Smooth muscle cell (in vitro differentiated cells): ENCODE results near the gene FGD3. TPM values are rescaled to one million over a fixed set of nuclear protein-coding genes. Genes with fewer than 3 reads are reported as not detected.

Experiments used
- DNase-seq: peaks from one replicate; lab custom pipeline; 2025; ENCODE audit not compliant: unreplicated experiment; lab: John Stamatoyannopoulos, UW
- H2AFZ ChIP-seq: fragments of 200-600 bp; sonication (generic); 2 replicates; pipeline ENCODE4 v1.6.0; 2016; ENCODE audit warnings: antibody characterized with exemption, low read depth, mild to moderate bottlenecking
- H3F3A ChIP-seq: fragments of 200-600 bp; sonication (generic); 2 replicates; pipeline ENCODE4 v1.6.0; 2017; ENCODE audit warnings: antibody characterized with exemption, low read depth
- H3K27ac ChIP-seq: fragments of 200-600 bp; sonication (generic); 2 replicates; pipeline ENCODE4 v1.5.1; 2016; ENCODE audit warnings: low read depth, mild to moderate bottlenecking
- H3K27me3 ChIP-seq: fragments of 200-600 bp; sonication (generic); 2 replicates; pipeline ENCODE4 v1.6.1; 2016; ENCODE audit warnings: low read depth, mild to moderate bottlenecking
- H3K36me3 ChIP-seq: fragments of 200-600 bp; sonication (generic); 2 replicates; pipeline ENCODE4 v1.5.1; 2016; ENCODE audit warnings: low read depth
- H3K4me1 ChIP-seq: fragments of 200-600 bp; sonication (generic); 2 replicates; pipeline ENCODE4 v1.5.1; 2016; ENCODE audit warnings: low read depth
- H3K4me2 ChIP-seq: fragments of 200-600 bp; sonication (generic); 2 replicates; pipeline ENCODE4 v1.6.0; 2016; ENCODE audit warnings: mild to moderate bottlenecking
- H3K4me3 ChIP-seq: fragments of 200-600 bp; sonication (generic); 2 replicates; pipeline ENCODE4 v1.5.1; 2016; ENCODE audit warnings: mild to moderate bottlenecking
- H3K79me2 ChIP-seq: fragments of 200-600 bp; sonication (generic); 2 replicates; pipeline ENCODE4 v1.6.0; 2016; ENCODE audit warnings: low read depth, mild to moderate bottlenecking
- H3K9ac ChIP-seq: fragments of 200-600 bp; sonication (generic); 2 replicates; pipeline ENCODE4 v1.6.0; 2016; ENCODE audit warnings: low read depth
- H3K9me3 ChIP-seq: fragments of 200-600 bp; sonication (generic); replicated peaks from 2 replicates; pipeline ENCODE4 v1.5.1; 2016; ENCODE audit warnings: low read depth
- H4K20me1 ChIP-seq: fragments of 200-600 bp; sonication (generic); 2 replicates; pipeline ENCODE4 v1.6.0; 2016; ENCODE audit warnings: low read depth
- CTCF ChIP-seq: fragments of 200-600 bp; sonication (generic); IDR thresholded peaks from 2 replicates; pipeline ENCODE4 v1.5.1; 2017; ENCODE audit warnings: borderline replicate concordance, mild to moderate bottlenecking, antibody characterized with exemption; ENCODE audit not compliant: insufficient read depth, poor library complexity, severe bottlenecking
- WGBS: methylation state at CpG from one replicate; pipeline ENCODE4 v1.1.7; 2016; ENCODE audit warnings: low lambda C conversion rate; 5-methylcytosine and 5-hydroxymethylcytosine counted together
- polyA plus RNA-seq: library from polyadenylated mRNA; unstranded; fragments of >200 nt; fragmentation: Nextera tagmentation; extraction: Ambion mirVana; gene quantifications from 2 replicates; pipeline ENCODE4 v1.2.1, GENCODE V29; 2016
- total RNA-seq: library from RNA; depleted of rRNA; stranded (reverse); fragments of >200 nt; gene quantifications from 2 replicates; pipeline ENCODE4 v1.2.3, GENCODE V29; 2014

The FGD3 gene
- total and polyA plus RNA-seq, 2 experiments from 2014 or later, result 1.1 to 2.1 TPM

- H2AFZ ChIP-seq, result no peak overlapping the region
- H3K4me2 ChIP-seq, result no peak overlapping the region
- 77% methylated on average over 6 of the region's 6 CpGs for WGBS
- peak; percentile 33 for TF ChIP-seq CTCF
- no peaks in the 10 kb centered on the region for H3K4me1 ChIP-seq
- H3K27ac ChIP-seq, result no peak overlapping the region
- H3K36me3 ChIP-seq, result no peaks in the 10 kb centered on the region
- no peak for DNase-seq
- peaks cover 13% of the 10 kb centered on the region for H3K9me3 ChIP-seq
- no peaks in the 10 kb centered on the region for H4K20me1 ChIP-seq
- no peaks in the 10 kb centered on the region for H3K27me3 ChIP-seq
- H3K4me3 ChIP-seq, result no peak overlapping the region
- H3F3A ChIP-seq, result no peaks in the 10 kb centered on the region
- no peak overlapping the region for H3K9ac ChIP-seq
- no peaks in the 10 kb centered on the region for H3K79me2 ChIP-seq
These were observed 39.1 kb downstream of the FGD3 start for GRCh38 chr9:92986176-92987119.

GRCh38 chr9:92988215-92988768 is 41.0 kb downstream of the FGD3 start:
- no peak for DNase-seq
- Histone ChIP-seq H3K27ac (peak overlapping the region; percentile 75), H3K9ac (no peak overlapping the region), H3K4me3 (no peak overlapping the region), H3K36me3 (no peaks in the 10 kb centered on the region), H3K9me3 (no peaks in the 10 kb centered on the region), H3K4me1 (peaks cover 3% of the 10 kb centered on the region), H3F3A (no peaks in the 10 kb centered on the region), H2AFZ (no peak overlapping the region), H3K4me2 (no peak overlapping the region), H3K79me2 (no peaks in the 10 kb centered on the region), H4K20me1 (no peaks in the 10 kb centered on the region), H3K27me3 (no peaks in the 10 kb centered on the region)
- WGBS, result 74% methylated on average over 1 of the region's 1 CpG
- no peak for TF ChIP-seq CTCF

- TF ChIP-seq CTCF, result no peak
- Histone ChIP-seq H3K4me3 (no peak overlapping the region), H3K27ac (peak overlapping the region; percentile 75), H3K9me3 (no peaks in the 10 kb centered on the region), H4K20me1 (no peaks in the 10 kb centered on the region), H3K36me3 (no peaks in the 10 kb centered on the region), H3K4me2 (no peak overlapping the region), H3K4me1 (peaks cover 3% of the 10 kb centered on the region), H2AFZ (no peak overlapping the region), H3K27me3 (no peaks in the 10 kb centered on the region), H3F3A (no peaks in the 10 kb centered on the region), H3K9ac (no peak overlapping the region), H3K79me2 (no peaks in the 10 kb centered on the region)
- no peak for DNase-seq
- WGBS, result 34% methylated on average over 3 of the region's 3 CpGs
These were observed 42.2 kb downstream of the FGD3 start for GRCh38 chr9:92989561-92989960.

- 94% methylated on average over 3 of the region's 3 CpGs for WGBS
- no peak for TF ChIP-seq CTCF
- peaks cover 3% of the 10 kb centered on the region for H3K4me1 ChIP-seq
- no peak overlapping the region for H2AFZ ChIP-seq
- no peak overlapping the region for H3K4me3 ChIP-seq
- H3K27me3 ChIP-seq, result no peaks in the 10 kb centered on the region
- no peaks in the 10 kb centered on the region for H3K36me3 ChIP-seq
- no peaks in the 10 kb centered on the region for H4K20me1 ChIP-seq
- H3K27ac ChIP-seq, result no peak overlapping the region
- H3K9ac ChIP-seq, result no peak overlapping the region
- no peak overlapping the region for H3K4me2 ChIP-seq
- H3K79me2 ChIP-seq, result no peaks in the 10 kb centered on the region
- no peak for DNase-seq
- H3K9me3 ChIP-seq, result no peaks in the 10 kb centered on the region
- no peaks in the 10 kb centered on the region for H3F3A ChIP-seq
These were observed 43.1 kb downstream of the FGD3 start for GRCh38 chr9:92990461-92990860.
